ENCODE results near the gene HAUS3. TPM values are rescaled to one million over a fixed set of nuclear protein-coding genes. Genes with fewer than 3 reads are reported as not detected.
A peak's percentile ranks its signal among the peaks of the same experiment; 100 is the strongest.

HAUS3 gene
- total RNA-seq, 1 experiment from 2014 or later: 17.3 TPM

GRCh38 chr4:2261110-2261852 is 19.4 kb upstream of the HAUS3 start:
- Histone ChIP-seq H3K4me1 (ENCODE audit: control insufficient read depth in 1 of 2, insufficient read depth in 2 of 2, low read length in 2 of 2) (peaks cover 9 to 15% of the 10 kb centered on the region in 2 experiments; a peak in 3 of 4 replicates), H3K9ac (ENCODE audit: low read length) (peak overlapping the region; percentile 62), H3K9me3 (ENCODE audit: control insufficient read depth in 1 of 2, insufficient read depth in 1 of 2, low read depth in 1 of 2, low read length in 2 of 2) (no peaks in the 10 kb centered on the region), H3K79me2 (ENCODE audit: insufficient read depth, low read length) (no peaks in the 10 kb centered on the region), H4K20me1 (ENCODE audit: insufficient read depth) (no peaks in the 10 kb centered on the region), H3K27ac (ENCODE audit: low read depth, low read length) (peak overlapping the region; percentile 88; the same call in 1 of the 2 replicates), H2AFZ (ENCODE audit: low read depth, low read length, poor library complexity, severe bottlenecking) (no peak overlapping the region), H3K36me3 (ENCODE audit: control insufficient read depth in 1 of 2, insufficient read depth in 2 of 2, low read length in 2 of 2) (no peaks in the 10 kb centered on the region), H3K4me2 (ENCODE audit: low read length) (peak overlapping the region; percentile 91), H3K27me3 (ENCODE audit: insufficient read depth, low read length) (no peaks in the 10 kb centered on the region), H3K4me3 (replicated peaks in 1 of 2; ENCODE audit: low read depth in 1 of 2, low read length in 2 of 2) (peak overlapping the region; percentile 74 to 75), H3K9me2 (ENCODE audit: insufficient read depth) (no peaks in the 10 kb centered on the region)
- BruUV-seq (replicated peaks): no TSS peak
- intact Hi-C loops (cut with micrococcal nuclease): loop anchor here (5.0 kb wide), 1 partner anchor 151 kb away; no protein-coding TSS in a partner anchor
- peak; percentile 80 for TF ChIP-seq YY1 (IDR thresholded peaks at IDR 0.05; ENCODE audit: extremely low read depth, insufficient replicate concordance, low read depth, low read length)
- TF ChIP-seq ZFX (IDR thresholded peaks at IDR 0.05): peak; percentile 54; the same call in 1 of the 2 replicates
- TF ChIP-seq ZNF274 (IDR thresholded peaks at IDR 0.05; ENCODE audit: low read depth, low read length): no peak
- peak; percentile 48 for TF ChIP-seq POLR2AphosphoS5 (IDR thresholded peaks at IDR 0.05; ENCODE audit: low read depth, low read length)
- no peak for TF ChIP-seq FOSL1 (IDR thresholded peaks at IDR 0.05; ENCODE audit: low read depth)
- peak; percentile 40 for ATAC-seq
- ChIA-PET POLR2A (no interaction called here), RAD21 (ENCODE audit: low non-redundant PET in 1 of 2, low total read pairs in 2 of 2, uncharacterized antibody in 2 of 2, unreplicated experiment in 2 of 2) (no interaction called here), CTCF (interaction anchor here (1.0 kb wide), 1 partner anchor 181 kb away, joined by 3 read pairs; no protein-coding TSS in a partner anchor)
- DNase-seq (ENCODE audit: low read depth, low spot score): no peak

GRCh38 chr4:2260344-2261109 is 18.6 kb upstream of the HAUS3 start:
- Histone ChIP-seq H3K9me2 (ENCODE audit: insufficient read depth) (no peaks in the 10 kb centered on the region), H3K27ac (ENCODE audit: low read depth, low read length) (peak overlapping the region; percentile 42; the same call in 1 of the 2 replicates), H3K4me3 (replicated peaks in 1 of 2; ENCODE audit: low read depth in 1 of 2, low read length in 2 of 2) (peak overlapping the region; percentile 74 to 75), H3K36me3 (ENCODE audit: control insufficient read depth in 1 of 2, insufficient read depth in 2 of 2, low read length in 2 of 2) (no peaks in the 10 kb centered on the region), H2AFZ (ENCODE audit: low read depth, low read length, poor library complexity, severe bottlenecking) (no peak overlapping the region), H3K9me3 (ENCODE audit: control insufficient read depth in 1 of 2, insufficient read depth in 1 of 2, low read depth in 1 of 2, low read length in 2 of 2) (no peaks in the 10 kb centered on the region), H3K27me3 (ENCODE audit: insufficient read depth, low read length) (no peaks in the 10 kb centered on the region), H3K79me2 (ENCODE audit: insufficient read depth, low read length) (no peaks in the 10 kb centered on the region), H3K4me2 (ENCODE audit: low read length) (peak overlapping the region; percentile 91), H3K4me1 (ENCODE audit: control insufficient read depth in 1 of 2, insufficient read depth in 2 of 2, low read length in 2 of 2) (peaks cover 9 to 15% of the 10 kb centered on the region in 2 experiments; a peak in 3 of 4 replicates), H4K20me1 (ENCODE audit: insufficient read depth) (no peaks in the 10 kb centered on the region), H3K9ac (ENCODE audit: low read length) (peak overlapping the region; percentile 62)
- intact Hi-C loops (cut with micrococcal nuclease): loop anchor here (5.0 kb wide), 1 partner anchor 152 kb away; no protein-coding TSS in a partner anchor
- BruUV-seq (replicated peaks): TSS peak; percentile 57
- no peak for DNase-seq (ENCODE audit: low read depth, low spot score)
- ChIA-PET RAD21 (ENCODE audit: low non-redundant PET in 1 of 2, low total read pairs in 2 of 2, uncharacterized antibody in 2 of 2, unreplicated experiment in 2 of 2) (no interaction called here), POLR2A (no interaction called here), CTCF (no interaction called here)
- ATAC-seq: no peak
- TF ChIP-seq, protein P1, sequence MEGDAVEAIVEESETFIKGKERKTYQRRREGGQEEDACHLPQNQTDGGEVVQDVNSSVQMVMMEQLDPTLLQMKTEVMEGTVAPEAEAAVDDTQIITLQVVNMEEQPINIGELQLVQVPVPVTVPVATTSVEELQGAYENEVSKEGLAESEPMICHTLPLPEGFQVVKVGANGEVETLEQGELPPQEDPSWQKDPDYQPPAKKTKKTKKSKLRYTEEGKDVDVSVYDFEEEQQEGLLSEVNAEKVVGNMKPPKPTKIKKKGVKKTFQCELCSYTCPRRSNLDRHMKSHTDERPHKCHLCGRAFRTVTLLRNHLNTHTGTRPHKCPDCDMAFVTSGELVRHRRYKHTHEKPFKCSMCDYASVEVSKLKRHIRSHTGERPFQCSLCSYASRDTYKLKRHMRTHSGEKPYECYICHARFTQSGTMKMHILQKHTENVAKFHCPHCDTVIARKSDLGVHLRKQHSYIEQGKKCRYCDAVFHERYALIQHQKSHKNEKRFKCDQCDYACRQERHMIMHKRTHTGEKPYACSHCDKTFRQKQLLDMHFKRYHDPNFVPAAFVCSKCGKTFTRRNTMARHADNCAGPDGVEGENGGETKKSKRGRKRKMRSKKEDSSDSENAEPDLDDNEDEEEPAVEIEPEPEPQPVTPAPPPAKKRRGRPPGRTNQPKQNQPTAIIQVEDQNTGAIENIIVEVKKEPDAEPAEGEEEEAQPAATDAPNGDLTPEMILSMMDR (IDR thresholded peaks at IDR 0.05 in 2 of 3, conservative IDR thresholded peaks at IDR 0.05 in 1 of 3; ENCODE audit: borderline replicate concordance in 1 of 3, insufficient read depth in 1 of 3, low read depth in 2 of 3, low read length in 2 of 3): no peak
- TF ChIP-seq RAD21 (IDR thresholded peaks at IDR 0.05; ENCODE audit: low read depth) (no peak), EGR1 (IDR thresholded peaks at IDR 0.05; ENCODE audit: low read depth) (no peak), ZBTB33 (IDR thresholded peaks at IDR 0.05; ENCODE audit: extremely low read depth, insufficient replicate concordance, low read length) (no peak), POLR2A (IDR thresholded peaks at IDR 0.05; ENCODE audit: borderline replicate concordance, extremely low read depth, insufficient read depth, insufficient read length) (no peak), ATF3 (IDR thresholded peaks at IDR 0.05) (no peak), SIN3A (IDR thresholded peaks at IDR 0.05; ENCODE audit: low read depth) (no peak), ELF1 (IDR thresholded peaks at IDR 0.05; ENCODE audit: borderline replicate concordance, low read depth) (no peak), CEBPB (IDR thresholded peaks at IDR 0.05; ENCODE audit: low read depth) (no peak)
